ENCODE results near the gene MAP2K5. TPM values are rescaled to one million over a fixed set of nuclear protein-coding genes. Genes with fewer than 3 reads are reported as not detected.

Gene MAP2K5
- total RNA-seq, 1 donor from 2014 or later = 20.7 TPM

- no peak for DNase-seq (ENCODE audit: low spot score)
Measured at GRCh38 chr15:67781907-67782690, 239.6 kb downstream of the MAP2K5 start.

DNA sequence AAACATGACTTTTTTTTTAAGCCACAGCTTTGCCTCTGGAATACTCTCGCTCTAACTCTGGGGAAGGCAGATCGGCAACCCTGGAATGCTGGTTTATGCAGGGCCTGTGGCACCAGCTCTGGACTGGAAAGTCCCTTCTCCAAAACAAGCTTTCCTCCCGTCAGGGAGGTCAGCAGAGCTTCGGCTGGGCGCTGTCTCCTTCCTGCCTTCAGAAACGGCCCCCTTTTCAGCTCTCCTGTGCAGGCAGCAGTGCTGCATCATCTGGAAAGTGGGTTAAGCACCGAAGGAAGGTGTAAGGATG lies 240.1 kb downstream of the MAP2K5 start:
- no peak for DNase-seq (ENCODE audit: low spot score)

GRCh38 chr15:67783303-67783702 lies 240.8 kb downstream of the MAP2K5 start:
- DNase-seq (ENCODE audit: low spot score) = no peak

- DNase-seq (ENCODE audit: low spot score) = no peak
Measured at GRCh38 chr15:67784090-67784781, 241.7 kb downstream of the MAP2K5 start.

DNA sequence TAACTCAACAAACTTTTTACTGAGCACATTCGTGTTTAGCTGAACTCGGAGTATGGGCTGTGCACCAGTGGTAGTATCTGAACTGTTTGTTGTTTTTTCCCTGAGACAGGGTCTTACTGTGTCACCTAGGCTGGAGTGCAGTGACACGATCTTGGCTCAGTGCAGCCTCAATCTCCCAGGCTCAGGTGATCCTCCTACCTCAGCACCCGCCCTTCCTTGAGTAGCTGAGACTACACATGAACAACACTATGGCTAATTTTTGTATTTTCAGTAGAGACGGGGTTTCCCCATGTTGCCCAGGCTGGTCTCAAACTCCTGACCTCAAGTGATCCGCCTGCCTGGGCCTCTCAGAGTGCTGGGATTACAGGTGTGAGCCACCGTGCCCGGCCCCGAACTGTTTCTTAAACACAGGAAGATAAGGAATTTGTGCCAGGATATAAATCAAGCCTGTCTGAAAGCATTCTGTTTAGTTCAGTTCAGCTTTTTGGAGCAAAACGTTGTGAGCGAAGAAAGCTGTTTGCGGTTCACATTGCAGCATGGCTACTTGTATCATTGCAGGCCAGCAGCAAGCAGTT lies 242.4 kb downstream of the MAP2K5 start:
- DNase-seq (ENCODE audit: low spot score) = no peak

DNA sequence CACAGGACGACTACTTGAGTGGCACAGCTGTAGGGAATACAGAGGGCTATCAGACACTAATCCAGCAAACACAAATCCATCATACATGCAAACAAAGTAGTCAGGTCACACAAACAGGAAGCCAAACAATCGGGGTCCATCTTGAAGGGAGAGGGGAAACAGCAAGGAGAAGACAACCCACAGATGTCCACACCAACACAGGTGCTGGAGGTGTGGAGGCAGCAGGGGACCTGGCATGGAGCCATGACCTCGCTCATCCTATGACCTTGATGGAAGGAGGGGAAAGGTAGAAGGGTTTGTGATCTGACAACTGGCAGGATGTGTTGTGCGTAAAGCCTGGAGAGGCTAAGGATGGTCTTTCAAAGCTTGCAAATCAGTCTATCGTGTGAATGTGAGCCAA lies 242.9 kb downstream of the MAP2K5 start:
- DNase-seq (ENCODE audit: low spot score) = no peak

DNA sequence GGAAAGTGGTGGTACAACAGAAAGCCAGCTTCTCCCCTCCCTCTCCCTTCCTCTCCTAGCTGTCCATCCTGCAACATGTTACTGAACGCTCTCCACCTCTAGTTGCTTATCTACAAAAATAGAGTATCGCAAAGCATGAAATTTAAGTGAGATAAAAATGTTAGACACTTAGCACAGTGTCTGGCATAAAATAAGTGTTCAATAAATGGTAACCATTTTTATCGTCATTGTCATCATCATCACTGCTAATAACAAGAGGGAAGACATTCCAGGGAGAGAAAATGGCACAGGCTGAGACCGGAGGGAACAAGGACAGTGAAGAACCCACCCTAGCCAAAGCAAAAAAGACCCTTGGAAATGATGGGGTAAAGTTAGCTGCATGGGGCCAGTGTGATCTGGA lies 244.1 kb downstream of the MAP2K5 start:
- DNase-seq (ENCODE audit: low spot score) = no peak

DNA sequence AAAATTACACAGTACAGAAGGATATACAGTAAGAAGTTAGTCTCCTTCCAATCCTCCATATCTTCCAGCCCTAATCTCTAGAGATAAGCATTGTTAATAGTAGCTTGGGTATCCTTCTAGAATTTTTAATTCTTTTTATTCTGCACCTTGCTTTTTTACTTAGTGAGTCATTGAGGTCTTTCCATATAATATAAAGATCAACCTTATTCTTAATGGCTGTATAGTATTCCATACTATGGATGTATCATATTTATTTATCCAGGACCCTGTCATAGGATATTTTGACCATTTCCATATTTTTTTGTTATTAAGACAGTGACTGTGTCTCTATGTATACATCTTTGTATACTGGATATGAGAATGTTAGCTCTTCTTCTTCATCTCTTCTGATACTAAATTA lies 246.5 kb downstream of the MAP2K5 start:
- no peak for DNase-seq (ENCODE audit: low spot score)

GRCh38 chr15:67790610-67791319 lies 248.3 kb downstream of the MAP2K5 start:
- no peak for DNase-seq (ENCODE audit: low spot score)

GRCh38 chr15:67792250-67792942 lies 249.9 kb downstream of the MAP2K5 start:
- DNase-seq (ENCODE audit: low spot score) = no peak

- DNase-seq (ENCODE audit: low spot score) = no peak
Measured at GRCh38 chr15:67794832-67795574, 252.5 kb downstream of the MAP2K5 start.

- DNase-seq (ENCODE audit: low spot score) = no peak
Measured at GRCh38 chr15:67796196-67797127, 254.0 kb downstream of the MAP2K5 start.

- no peak for DNase-seq (ENCODE audit: low spot score)
Measured at GRCh38 chr15:67799801-67800205, 257.3 kb downstream of the MAP2K5 start.

GRCh38 chr15:67801142-67801541 lies 258.6 kb downstream of the MAP2K5 start:
- DNase-seq (ENCODE audit: low spot score) = no peak

- DNase-seq (ENCODE audit: low spot score) = no peak
Measured at GRCh38 chr15:67801926-67802914, 259.7 kb downstream of the MAP2K5 start.

DNA sequence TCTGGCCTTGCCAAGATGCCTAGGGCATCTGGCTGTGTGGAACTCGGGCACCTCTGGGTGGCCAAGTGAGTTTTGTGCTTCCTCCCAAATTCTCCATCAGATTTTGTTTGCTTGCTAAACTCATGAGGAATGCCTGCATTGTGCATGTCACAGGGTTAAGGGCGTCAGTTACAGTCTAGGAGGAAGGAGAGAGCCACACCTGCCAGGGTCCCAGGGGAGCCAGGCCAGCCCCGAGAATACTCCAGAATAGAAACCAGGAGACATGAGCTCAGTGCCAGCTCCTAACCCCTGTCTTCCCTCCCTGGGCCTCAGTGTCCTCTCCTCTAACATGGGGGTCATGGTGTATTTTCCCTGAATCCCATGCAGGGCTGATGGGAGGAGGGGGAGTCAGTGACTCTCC lies 260.8 kb downstream of the MAP2K5 start:
- DNase-seq (ENCODE audit: low spot score) = no peak

DNA sequence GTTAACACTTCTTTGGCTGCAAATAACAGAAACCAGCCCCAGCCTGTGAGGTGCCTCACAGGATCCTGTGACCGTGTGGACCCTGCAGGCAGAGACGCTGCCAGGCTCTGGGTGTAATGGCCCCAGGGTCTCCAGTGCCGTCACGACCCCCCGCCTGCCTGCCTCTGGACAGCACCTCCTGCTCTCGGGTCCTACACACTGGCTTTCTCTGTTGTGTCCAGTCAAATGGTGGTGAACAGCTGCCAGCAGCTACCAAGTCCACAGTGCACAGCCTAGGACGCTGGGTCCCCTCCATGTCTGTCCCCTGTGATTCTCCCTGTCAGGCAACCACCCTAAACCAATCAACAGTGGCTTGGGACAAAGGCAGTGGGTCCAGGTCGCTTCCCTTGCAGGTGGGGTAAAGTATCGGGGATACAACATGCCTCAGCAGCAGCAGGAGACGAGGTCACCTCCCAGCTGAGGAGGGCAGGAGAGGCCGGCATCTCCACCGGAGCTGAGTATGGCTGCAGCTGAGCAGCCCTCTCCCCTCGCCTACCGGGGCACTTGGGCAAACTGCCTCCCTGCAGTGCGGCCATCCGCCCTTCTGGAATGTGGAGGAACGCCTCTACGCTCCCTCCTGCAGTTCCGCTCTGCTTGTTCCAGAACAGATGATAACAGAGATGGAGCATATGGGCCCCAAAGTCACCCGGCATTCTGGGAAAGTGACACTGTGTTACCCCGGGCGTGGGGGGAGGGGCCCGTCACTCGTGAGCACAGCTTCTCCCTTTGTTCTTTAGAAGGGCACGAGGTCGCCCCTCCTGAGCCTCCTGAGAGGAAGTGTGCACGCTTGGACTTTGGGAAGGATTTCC lies 261.7 kb downstream of the MAP2K5 start:
- DNase-seq (ENCODE audit: low spot score) = no peak
